SK-N-SH treated with all-trans-retinoic acid at 6 μM for 48 hours (cell line): ENCODE measurements around the gene MT1E.
"Not testable (repeated sequence)": the region's sequence is repeated elsewhere in the genome, so short reads cannot be mapped to it uniquely, and the experiment has no call there.

Experiments
- BACH2 ChIP-seq: fragments of 250-450 bp; sonication (Bioruptor Pico); IDR thresholded peaks from 2 replicates; pipeline ENCODE4 v1.9.0; 2021; ENCODE audit warnings: mild to moderate bottlenecking, borderline replicate concordance
- CSRNP3 ChIP-seq: fragments of 250-450 bp; sonication (Bioruptor Pico); IDR thresholded peaks from 2 replicates; pipeline ENCODE4 v1.5.1; 2021; ENCODE audit warnings: mild to moderate bottlenecking, moderate library complexity
- ISL1 ChIP-seq: fragments of 250-450 bp; sonication (Bioruptor Pico); IDR thresholded peaks from 2 replicates; pipeline ENCODE4 v2.1.2; 2022; ENCODE audit warnings: mild to moderate bottlenecking, moderate library complexity
- PATZ1 ChIP-seq: fragments of 250-450 bp; sonication (Bioruptor Pico); IDR thresholded peaks from 2 replicates; pipeline ENCODE4 v1.8.0; 2020; ENCODE audit warnings: mild to moderate bottlenecking, moderate library complexity, borderline replicate concordance
- SNAI2 ChIP-seq: fragments of 250-450 bp; sonication (Bioruptor Pico); IDR thresholded peaks from 2 replicates; pipeline ENCODE4 v1.5.0; 2020; ENCODE audit warnings: mild to moderate bottlenecking, moderate library complexity
- TOX ChIP-seq: fragments of 250-450 bp; sonication (Bioruptor Pico); IDR thresholded peaks from 2 replicates; pipeline ENCODE4 v1.8.0; 2021; ENCODE audit warnings: mild to moderate bottlenecking, moderate library complexity, borderline replicate concordance
- ZFP30 ChIP-seq: fragments of 450-650 bp; formaldehyde crosslinking; IDR thresholded peaks from 2 replicates; pipeline ENCODE4 v1.5.0; 2022; ENCODE audit warnings: mild to moderate bottlenecking, moderate library complexity
- ZNF565 ChIP-seq: fragments of 450-650 bp; formaldehyde crosslinking; conservative IDR thresholded peaks from 2 replicates; pipeline ENCODE4 v1.5.0; 2020; ENCODE audit warnings: low read depth, mild to moderate bottlenecking, moderate library complexity
- ZNF70 ChIP-seq: fragments of 450-650 bp; formaldehyde crosslinking; IDR thresholded peaks from 2 replicates; pipeline ENCODE4 v1.5.0; 2020; ENCODE audit warnings: mild to moderate bottlenecking, moderate library complexity
- ZNF8 ChIP-seq: fragments of 450-650 bp; formaldehyde crosslinking; IDR thresholded peaks from 2 replicates; pipeline ENCODE4 v1.5.0; 2020; ENCODE audit warnings: mild to moderate bottlenecking, moderate library complexity

- TF ChIP-seq CSRNP3 (CRISPR knock-in tag); ZNF565 (CRISPR knock-in tag); ISL1 (CRISPR knock-in tag); TOX (CRISPR knock-in tag); ZNF70 (CRISPR knock-in tag); SNAI2 (CRISPR knock-in tag); ZFP30 (CRISPR knock-in tag); ZNF8 (CRISPR knock-in tag); PATZ1; BACH2 (CRISPR knock-in tag): not testable (repeated sequence)
Measured at GRCh38 chr16:56621665-56622445, 3.7 kb upstream of the MT1E start.
